HG02798 (cell line): ENCODE measurements around the gene INSR.
"Not testable (repeated sequence)": the region's sequence is repeated elsewhere in the genome, so short reads cannot be mapped to it uniquely, and the experiment has no call there.

ENCODE experiments used
- ATAC-seq: cut with Tn5 transposase; IDR thresholded peaks from one replicate; pipeline ENCODE4 v1.9.1; 2021; ENCODE audit warnings: mild to moderate bottlenecking; ENCODE audit not compliant: unreplicated experiment, poor library complexity

INSR gene

DNA sequence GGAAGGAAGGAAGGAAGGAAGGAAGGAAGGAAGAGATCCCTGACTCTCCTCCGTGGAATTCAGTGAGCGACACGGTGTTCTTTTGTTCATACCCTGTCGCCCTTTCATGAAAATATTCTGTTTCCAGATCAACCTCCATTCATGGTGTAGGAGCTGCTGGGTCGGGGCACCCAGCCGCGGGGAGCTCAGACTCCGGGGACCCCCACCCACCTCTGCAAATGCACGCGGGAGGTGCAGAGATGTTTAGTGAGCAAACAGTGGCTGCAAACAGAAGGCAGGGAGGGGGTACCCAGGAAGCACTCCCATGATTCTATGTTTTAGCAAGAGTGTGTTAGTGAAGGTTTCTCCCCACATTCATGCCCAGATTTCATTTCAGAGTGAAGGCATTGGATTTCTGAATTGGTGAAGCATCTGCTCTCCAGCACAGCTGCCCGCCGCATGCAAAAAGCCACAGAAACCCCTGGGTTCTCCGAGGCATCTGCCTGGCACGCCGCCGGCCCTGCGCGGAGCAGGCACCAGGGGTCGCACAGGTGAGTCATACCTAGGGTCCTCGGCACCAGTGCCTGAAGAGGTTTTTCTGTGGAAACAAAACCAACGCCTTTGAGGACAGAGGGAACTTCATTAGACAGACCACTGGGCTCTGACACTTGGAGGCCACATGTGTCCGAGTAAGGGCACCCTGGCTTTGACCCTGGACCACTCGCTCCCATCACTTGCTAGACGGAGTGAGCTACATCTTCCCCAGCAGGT, 144.1 kb downstream of the INSR start:
- no peak for ATAC-seq

GRCh38 chr19:7147119-7147675, 147.0 kb downstream of the INSR start:
- ATAC-seq = not testable (repeated sequence)

GRCh38 chr19:7146086-7146485, 148.1 kb downstream of the INSR start:
- not testable (repeated sequence) for ATAC-seq

- no peak for ATAC-seq
Measured at GRCh38 chr19:7145494-7145893, 148.7 kb downstream of the INSR start.

- no peak for ATAC-seq
Measured at GRCh38 chr19:7142771-7143170, 151.4 kb downstream of the INSR start.

GRCh38 chr19:7140137-7140536, 154.1 kb downstream of the INSR start:
- ATAC-seq = no peak

GRCh38 chr19:7139095-7139494, 155.1 kb downstream of the INSR start:
- no peak for ATAC-seq

DNA sequence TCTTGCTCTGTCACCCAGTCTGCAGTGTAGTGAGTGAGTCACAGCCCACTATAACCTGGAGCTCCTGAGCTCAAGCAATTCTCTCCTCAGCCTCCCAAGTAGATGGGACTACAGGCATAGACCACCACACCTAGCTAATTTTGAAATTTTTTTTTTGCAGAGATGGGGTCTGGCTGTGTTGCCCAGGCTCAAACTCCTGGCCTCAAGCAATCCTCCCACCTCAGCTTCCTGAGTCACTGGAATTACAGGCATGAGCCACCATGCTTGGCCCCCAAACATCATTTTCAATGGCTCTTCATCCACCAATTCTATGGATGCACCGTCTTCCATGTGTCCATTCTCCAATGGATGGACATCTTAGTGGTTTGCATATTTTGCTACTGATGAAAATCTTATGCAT, 155.8 kb downstream of the INSR start:
- no peak for ATAC-seq

DNA sequence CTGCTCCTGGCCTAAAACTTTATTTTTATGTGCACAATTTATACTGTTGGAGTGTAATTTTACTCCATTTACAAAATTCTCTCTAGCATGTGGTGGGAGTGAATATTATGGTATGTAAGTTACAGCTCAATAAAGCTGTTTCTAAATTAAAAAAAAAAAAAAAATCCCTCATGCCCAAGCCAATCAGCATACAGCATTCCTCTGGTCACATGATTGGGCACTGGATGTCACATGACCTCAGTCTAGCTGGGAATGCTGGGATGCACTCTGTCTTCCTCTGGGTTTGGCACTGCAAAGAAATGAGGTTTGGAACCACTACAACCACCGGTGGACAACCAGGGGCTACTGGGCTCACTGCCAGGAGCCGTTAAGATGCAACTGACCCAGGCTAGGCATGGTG, 157.1 kb downstream of the INSR start:
- no peak for ATAC-seq

- ATAC-seq = no peak
Measured at GRCh38 chr19:7132054-7132453, 162.2 kb downstream of the INSR start.

GRCh38 chr19:7130043-7130442, 164.2 kb downstream of the INSR start:
- ATAC-seq = no peak

DNA sequence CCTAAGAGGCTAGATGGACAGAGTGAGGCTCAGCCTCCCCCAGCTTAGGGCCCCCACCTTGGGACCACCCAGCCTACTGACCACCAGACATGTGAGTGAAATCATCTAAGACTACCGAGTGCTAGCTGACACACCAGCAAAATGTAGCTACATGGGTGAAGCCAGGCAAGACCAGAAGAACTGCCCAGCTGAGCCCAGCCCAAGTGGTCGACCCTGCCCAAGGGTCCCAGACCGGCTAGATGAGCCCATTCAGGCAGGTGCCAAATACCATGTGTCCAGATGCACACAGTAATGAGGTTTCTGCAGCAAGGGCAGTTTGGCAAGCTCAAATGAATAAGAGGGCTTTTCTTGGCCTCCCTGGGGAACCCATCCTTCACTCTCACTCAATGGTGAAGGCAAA, 168.1 kb downstream of the INSR start:
- no peak for ATAC-seq

DNA sequence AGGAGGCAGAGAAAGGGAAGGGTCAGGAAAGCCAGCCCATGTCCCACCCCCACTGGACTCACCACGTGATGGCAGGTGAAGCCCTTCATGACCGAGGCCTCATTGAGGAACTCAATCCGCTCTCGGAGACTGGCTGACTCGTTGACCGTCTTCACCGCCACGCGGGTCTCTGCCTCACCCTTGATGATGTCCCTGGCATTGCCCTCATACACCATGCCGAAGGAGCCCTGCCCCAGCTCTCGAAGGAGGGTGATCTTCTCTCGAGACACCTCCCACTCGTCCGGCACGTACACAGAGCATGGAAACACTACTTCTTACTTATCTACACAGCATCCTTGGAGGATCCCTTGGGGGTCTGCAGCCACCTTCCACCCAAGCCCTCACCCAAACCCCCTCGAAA, 169.0 kb downstream of the INSR start:
- ATAC-seq = no peak

DNA sequence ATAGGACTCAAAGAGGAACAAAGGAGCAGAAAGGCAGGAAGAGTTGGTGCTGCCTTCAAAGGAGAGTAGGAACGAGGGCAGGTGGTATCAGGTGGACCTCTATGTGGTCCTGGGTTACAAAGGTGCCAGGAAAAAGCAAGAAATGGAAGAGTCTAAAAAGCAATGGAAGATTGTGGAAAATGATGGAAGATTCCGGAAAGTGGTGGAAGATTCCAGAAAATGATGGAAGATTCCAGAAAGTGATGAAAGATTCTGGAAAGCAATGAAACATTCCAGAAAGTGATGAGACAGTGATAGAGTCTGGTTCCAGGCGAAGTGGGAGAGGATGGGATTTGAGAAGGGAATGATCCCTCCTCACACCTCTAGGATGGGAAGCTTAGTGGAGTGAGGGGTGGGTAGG, 169.4 kb downstream of the INSR start:
- no peak for ATAC-seq

GRCh38 chr19:7122701-7123100, 171.5 kb downstream of the INSR start:
- no peak for ATAC-seq

DNA sequence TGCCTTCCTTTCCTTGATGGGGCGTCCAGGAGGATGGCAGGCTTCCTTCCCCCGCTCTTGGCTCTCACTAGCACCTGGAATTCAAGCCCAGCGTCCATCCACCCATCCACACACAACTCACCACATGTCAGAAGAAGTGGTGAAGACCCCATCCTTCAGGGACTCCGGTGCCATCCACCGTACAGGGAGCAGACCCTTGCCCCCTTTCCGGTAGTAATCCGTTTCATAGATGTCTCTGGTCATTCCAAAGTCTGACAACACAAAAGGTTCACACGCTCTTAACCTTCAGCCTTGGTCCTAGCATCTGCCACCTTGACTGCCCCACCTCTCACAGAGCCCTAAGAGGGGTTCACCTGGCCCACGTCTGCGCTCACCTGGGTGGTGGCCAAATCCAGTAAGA, 173.7 kb downstream of the INSR start:
- no peak for ATAC-seq

DNA sequence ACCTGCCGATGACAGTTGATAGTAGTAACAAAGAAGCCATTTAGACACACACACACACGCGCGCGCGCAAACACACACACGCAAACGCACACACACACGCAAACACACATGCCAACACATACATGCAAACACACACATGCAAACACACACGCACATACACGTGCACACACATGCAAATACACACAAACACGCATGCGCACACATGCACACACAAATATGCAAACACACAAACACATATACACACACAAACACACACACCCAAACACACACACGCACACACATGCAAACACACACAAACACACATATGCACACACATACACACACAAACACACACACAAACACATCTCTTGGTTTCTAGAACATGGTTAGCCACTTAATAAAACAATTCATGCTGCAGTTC, 174.6 kb downstream of the INSR start:
- ATAC-seq = no peak

DNA sequence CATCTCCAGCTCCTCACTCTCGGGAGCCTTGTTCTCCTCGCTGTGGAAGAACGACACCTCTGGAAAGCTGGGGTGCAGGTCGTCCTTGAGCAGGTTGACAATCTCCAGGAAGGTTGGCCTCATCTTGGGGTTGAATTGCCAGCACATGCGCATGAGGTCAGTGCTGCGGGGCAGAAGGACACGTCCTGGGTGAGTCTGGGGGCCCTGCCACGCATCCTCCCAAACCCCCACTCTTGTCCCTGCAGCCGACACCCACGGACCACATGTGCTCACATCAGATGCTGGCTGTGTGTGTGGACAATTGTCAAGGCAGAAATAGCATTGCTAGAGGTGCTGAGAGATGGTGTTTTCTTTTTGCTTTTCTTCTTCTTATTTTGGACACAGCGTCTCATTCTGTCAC, 177.0 kb downstream of the INSR start:
- no peak for ATAC-seq

DNA sequence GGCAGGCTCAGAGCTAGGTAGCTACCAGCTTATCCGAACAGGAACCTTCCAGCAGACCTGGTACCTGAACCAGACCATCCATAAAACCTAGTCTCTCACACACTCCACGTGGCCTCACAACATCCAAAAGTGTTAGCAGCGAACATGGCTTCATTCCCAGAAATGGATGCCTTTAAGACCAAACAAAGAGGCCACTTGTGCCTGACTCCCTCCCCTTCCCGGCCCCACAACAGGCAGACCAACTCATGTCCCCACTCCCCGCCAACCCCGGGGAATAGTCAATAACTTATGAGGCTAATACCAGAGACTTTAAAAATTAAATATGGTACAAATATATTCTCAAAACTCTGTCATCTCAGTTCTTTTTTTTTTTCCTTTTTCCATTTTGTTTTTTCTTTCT, 178.5 kb downstream of the INSR start:
- ATAC-seq = no peak

DNA sequence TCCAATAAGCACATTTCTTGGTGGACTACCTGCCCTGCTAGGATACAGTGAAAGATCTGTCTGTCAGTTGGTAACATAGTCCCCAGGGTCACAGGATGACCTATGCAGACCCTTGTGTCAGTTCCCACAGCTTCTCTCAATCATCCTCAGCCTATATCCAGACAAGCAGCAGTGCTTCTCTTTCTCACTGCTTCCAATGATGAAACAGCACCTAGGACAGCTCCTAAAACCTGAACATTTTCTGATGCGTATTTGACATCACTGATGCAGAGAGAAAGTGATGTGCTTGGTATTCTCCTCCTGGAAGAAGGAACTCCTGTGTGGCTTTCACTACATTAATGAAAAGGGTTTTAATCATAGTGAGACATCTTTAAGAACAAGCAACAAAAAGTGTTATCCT, 181.0 kb downstream of the INSR start:
- ATAC-seq = no peak

GRCh38 chr19:7112675-7113074, 181.5 kb downstream of the INSR start:
- ATAC-seq = no peak

GRCh38 chr19:7109678-7110289, 184.4 kb downstream of the INSR start:
- ATAC-seq = no peak
